ENCODE measurements around the gene TAF3. TPM values are rescaled to one million over a fixed set of nuclear protein-coding genes. Genes with fewer than 3 reads are reported as not detected.

TAF3 gene
- total and polyA plus RNA-seq, 7 donors = 3.0 to 12.2 (median 5.2) TPM

- no peak overlapping the region for H3K27ac ChIP-seq
- no peaks in the 10 kb centered on the region for H3K9me3 ChIP-seq
- TF ChIP-seq EP300 (IDR thresholded peaks at IDR 0.05) (no peak), CTCF (IDR thresholded peaks at IDR 0.05) (no peak), POLR2A (IDR thresholded peaks at IDR 0.05) (no peak), POLR2AphosphoS5 (IDR thresholded peaks at IDR 0.05) (no peak)
- no peak overlapping the region for H3K4me3 ChIP-seq
- intact Hi-C loops (cut with DNase I) = no loop called here
- no peaks in the 10 kb centered on the region for H3K27me3 ChIP-seq
- H3K36me3 ChIP-seq = no peaks in the 10 kb centered on the region
- peaks cover 0 to 6% (median 0%) of the 10 kb centered on the region in 4 donors for H3K4me1 ChIP-seq
- no peak for DNase-seq
Measured at GRCh38 chr10:7944537-7944936, 126.2 kb downstream of the TAF3 start.

- Histone ChIP-seq H3K27me3 (no peaks in the 10 kb centered on the region), H3K9me3 (no peaks in the 10 kb centered on the region), H3K36me3 (no peaks in the 10 kb centered on the region), H3K27ac (no peak overlapping the region), H3K4me1 (peaks cover 0 to 6% (median 0%) of the 10 kb centered on the region in 4 donors), H3K4me3 (no peak overlapping the region)
- 92 to 97% methylated on average over 2 of the region's 2 CpGs for WGBS, 2 donors
- intact Hi-C loops (cut with DNase I) = no loop called here
- DNase-seq = no peak
- no peak for TF ChIP-seq POLR2A (IDR thresholded peaks at IDR 0.05)
- TF ChIP-seq EP300 (IDR thresholded peaks at IDR 0.05) = no peak
- TF ChIP-seq POLR2AphosphoS5 (IDR thresholded peaks at IDR 0.05) = no peak
- no peak for TF ChIP-seq CTCF (IDR thresholded peaks at IDR 0.05)
Measured at GRCh38 chr10:7945034-7945433, 126.7 kb downstream of the TAF3 start.

GRCh38 chr10:7945469-7946187, 127.3 kb downstream of the TAF3 start:
- H3K4me1 ChIP-seq = peaks cover 0 to 6% (median 0%) of the 10 kb centered on the region in 4 donors
- no peak overlapping the region for H3K27ac ChIP-seq
- H3K4me3 ChIP-seq = no peak overlapping the region
- WGBS, 2 donors = 91 to 92% methylated on average over 11 of the region's 11 CpGs
- TF ChIP-seq CTCF (IDR thresholded peaks at IDR 0.05) (no peak), EP300 (IDR thresholded peaks at IDR 0.05) (no peak), POLR2A (IDR thresholded peaks at IDR 0.05) (no peak), POLR2AphosphoS5 (IDR thresholded peaks at IDR 0.05) (no peak)
- H3K9me3 ChIP-seq = no peaks in the 10 kb centered on the region
- no peaks in the 10 kb centered on the region for H3K36me3 ChIP-seq
- intact Hi-C loops (cut with DNase I) = no loop called here
- no peak for DNase-seq
- no peaks in the 10 kb centered on the region for H3K27me3 ChIP-seq

- 89 to 92% methylated on average over 6 of the region's 6 CpGs for WGBS, 2 donors
- Histone ChIP-seq H3K36me3 (no peaks in the 10 kb centered on the region), H3K27me3 (no peaks in the 10 kb centered on the region), H3K27ac (no peak overlapping the region), H3K4me1 (peaks cover 0 to 3% (median 0%) of the 10 kb centered on the region in 4 donors), H3K9me3 (no peaks in the 10 kb centered on the region), H3K4me3 (no peak overlapping the region)
- no peak for DNase-seq
- intact Hi-C loops (cut with DNase I) = no loop called here
- TF ChIP-seq POLR2A (IDR thresholded peaks at IDR 0.05) = no peak
- no peak for TF ChIP-seq CTCF (IDR thresholded peaks at IDR 0.05)
- TF ChIP-seq POLR2AphosphoS5 (IDR thresholded peaks at IDR 0.05) = no peak
- no peak for TF ChIP-seq EP300 (IDR thresholded peaks at IDR 0.05)
Measured at GRCh38 chr10:7948371-7949000, 130.2 kb downstream of the TAF3 start.
